NCI-H510A (cell line): ENCODE data around the gene PLCB1.

Experiments used
- DNase-seq: peaks from one replicate; lab custom pipeline; 2025; lab: John Stamatoyannopoulos, UW

The PLCB1 gene

GRCh38 chr20:8720089-8720488 lies 588.0 kb downstream of the PLCB1 start:
- DNase-seq: no peak

- peak; percentile 73 for DNase-seq
Observed at GRCh38 chr20:8721098-8721497, 589.0 kb downstream of the PLCB1 start.

- DNase-seq: peak; percentile 44
Observed at GRCh38 chr20:8722277-8722928, 590.3 kb downstream of the PLCB1 start.

- DNase-seq: no peak
Observed at GRCh38 chr20:8723296-8723695, 591.2 kb downstream of the PLCB1 start.

- no peak for DNase-seq
Observed at GRCh38 chr20:8724884-8725283, 592.8 kb downstream of the PLCB1 start.

GRCh38 chr20:8726460-8726859 lies 594.4 kb downstream of the PLCB1 start:
- DNase-seq: no peak

GRCh38 chr20:8735014-8735413 lies 602.9 kb downstream of the PLCB1 start:
- no peak for DNase-seq

- no peak for DNase-seq
Observed at GRCh38 chr20:8735674-8736073, 603.6 kb downstream of the PLCB1 start.

- no peak for DNase-seq
Observed at GRCh38 chr20:8740265-8740664, 608.2 kb downstream of the PLCB1 start.

- no peak for DNase-seq
Observed at GRCh38 chr20:8744228-8744844, 612.3 kb downstream of the PLCB1 start.

GRCh38 chr20:8749101-8749500 lies 617.0 kb downstream of the PLCB1 start:
- DNase-seq: no peak

GRCh38 chr20:8749986-8750385 lies 617.9 kb downstream of the PLCB1 start:
- DNase-seq: no peak

- DNase-seq: peak; percentile 24
Observed at GRCh38 chr20:8755340-8756118, 623.5 kb downstream of the PLCB1 start.

GRCh38 chr20:8756410-8756809 lies 624.3 kb downstream of the PLCB1 start:
- DNase-seq: peak; percentile 78

- DNase-seq: peak; percentile 77
Observed at GRCh38 chr20:8757146-8757545, 625.1 kb downstream of the PLCB1 start.

- no peak for DNase-seq
Observed at GRCh38 chr20:8764344-8764962, 632.4 kb downstream of the PLCB1 start.

- no peak for DNase-seq
Observed at GRCh38 chr20:8766868-8767390, 634.9 kb downstream of the PLCB1 start.

- no peak for DNase-seq
Observed at GRCh38 chr20:8774412-8774811, 642.3 kb downstream of the PLCB1 start.

- no peak for DNase-seq
Observed at GRCh38 chr20:8777911-8778310, 645.8 kb downstream of the PLCB1 start.

GRCh38 chr20:8778387-8778786 lies 646.3 kb downstream of the PLCB1 start:
- no peak for DNase-seq

GRCh38 chr20:8780915-8781314 lies 648.8 kb downstream of the PLCB1 start:
- DNase-seq: no peak

GRCh38 chr20:8782804-8783203 lies 650.7 kb downstream of the PLCB1 start:
- no peak for DNase-seq
